Stimulated activated CD4-positive, alpha-beta T cell treated with anti-CD3 and anti-CD28 coated beads, Interleukin-1b, Interleukin-23, amount 100 ng/mL, for 24 hours (primary cell): Measurements from ENCODE around the gene C10orf90.
"Not testable (repeated sequence)": the region's sequence is repeated elsewhere in the genome, so short reads cannot be mapped to it uniquely, and the experiment has no call there.

Experiments
- DNase-seq, 4 experiments: peaks; one replicate each; pipeline ENCODE4 v3.0.0-alpha.2; 2020; ENCODE audit warnings: low read depth in 4 of 4, low spot score in 1 of 4

Gene C10orf90

GRCh38 chr10:126550586-126550985 lies 119.9 kb downstream of the C10orf90 start:
- DNase-seq = not testable (repeated sequence)

- no peak for DNase-seq
Measured at GRCh38 chr10:126549344-126549743, 121.1 kb downstream of the C10orf90 start.

GRCh38 chr10:126544565-126544964 lies 125.9 kb downstream of the C10orf90 start:
- no peak for DNase-seq

GRCh38 chr10:126538439-126539135 lies 131.9 kb downstream of the C10orf90 start:
- no peak for DNase-seq

- DNase-seq = no peak
Measured at GRCh38 chr10:126536656-126537055, 133.8 kb downstream of the C10orf90 start.

- no peak for DNase-seq
Measured at GRCh38 chr10:126536148-126536547, 134.3 kb downstream of the C10orf90 start.

- DNase-seq = no peak
Measured at GRCh38 chr10:126533644-126534043, 136.8 kb downstream of the C10orf90 start.

- DNase-seq = no peak
Measured at GRCh38 chr10:126528315-126528835, 142.1 kb downstream of the C10orf90 start.

GRCh38 chr10:126527645-126528314 lies 142.7 kb downstream of the C10orf90 start:
- DNase-seq = no peak

GRCh38 chr10:126525326-126525725 lies 145.2 kb downstream of the C10orf90 start:
- DNase-seq = no peak

GRCh38 chr10:126524526-126524925 lies 146.0 kb downstream of the C10orf90 start:
- DNase-seq = no peak

GRCh38 chr10:126523071-126523470 lies 147.4 kb downstream of the C10orf90 start:
- DNase-seq = no peak

- DNase-seq = no peak
Measured at GRCh38 chr10:126521399-126521798, 149.1 kb downstream of the C10orf90 start.

- no peak for DNase-seq
Measured at GRCh38 chr10:126520751-126521317, 149.7 kb downstream of the C10orf90 start.

GRCh38 chr10:126519992-126520391 lies 150.5 kb downstream of the C10orf90 start:
- no peak for DNase-seq

- no peak for DNase-seq
Measured at GRCh38 chr10:126519185-126519584, 151.3 kb downstream of the C10orf90 start.

- DNase-seq = no peak
Measured at GRCh38 chr10:126518218-126519080, 152.0 kb downstream of the C10orf90 start.

GRCh38 chr10:126516515-126516914 lies 154.0 kb downstream of the C10orf90 start:
- DNase-seq = no peak

- DNase-seq = no peak
Measured at GRCh38 chr10:126511917-126512479, 158.5 kb downstream of the C10orf90 start.

GRCh38 chr10:126509182-126509581 lies 161.3 kb downstream of the C10orf90 start:
- DNase-seq = no peak

GRCh38 chr10:126508535-126509040 lies 161.9 kb downstream of the C10orf90 start:
- DNase-seq = no peak
